ENCODE data around the gene ABCE1.

ABCE1 gene

GRCh38 chr4:145097821-145098674 is at the start of gene ABCE1, which contains the start of gene ANAPC10:
Gene ABCE1, plus strand, starts transcription at chr4:145098311. Its CDS starts 6,102 bp downstream, at chr4:145104413.
Gene ANAPC10, minus strand, starts transcription at chr4:145098196. Its CDS starts 2,097 bp downstream, at chr4:145096099.
- DNase-seq (ENCODE audit: low spot score): peak; percentile 96

DNA sequence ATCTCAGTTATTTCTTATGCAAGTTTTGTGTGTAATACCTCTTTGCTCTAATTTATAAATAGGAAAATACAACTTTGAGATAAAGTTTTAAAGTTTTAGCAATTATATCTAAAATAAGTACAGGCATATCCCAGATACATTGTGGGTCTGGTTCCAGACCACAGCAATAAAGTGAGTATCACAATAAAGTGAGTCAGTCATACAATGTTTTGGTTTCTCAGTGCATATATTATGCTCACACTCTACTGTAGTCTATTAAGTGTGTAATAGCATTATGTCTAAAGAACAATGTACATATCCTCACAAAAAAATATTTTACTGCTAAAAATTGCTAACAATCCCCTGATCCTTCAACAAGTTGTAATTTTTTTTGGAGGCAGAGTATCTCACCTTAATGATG is 49.3 kb upstream of the ABCE1 start:
- no peak for DNase-seq (ENCODE audit: low spot score)

- DNase-seq (ENCODE audit: low spot score): no peak
Measured at GRCh38 chr4:145049241-145049640, 48.9 kb upstream of the ABCE1 start.

- no peak for DNase-seq (ENCODE audit: low spot score)
Measured at GRCh38 chr4:145055533-145056257, 42.4 kb upstream of the ABCE1 start.

DNA sequence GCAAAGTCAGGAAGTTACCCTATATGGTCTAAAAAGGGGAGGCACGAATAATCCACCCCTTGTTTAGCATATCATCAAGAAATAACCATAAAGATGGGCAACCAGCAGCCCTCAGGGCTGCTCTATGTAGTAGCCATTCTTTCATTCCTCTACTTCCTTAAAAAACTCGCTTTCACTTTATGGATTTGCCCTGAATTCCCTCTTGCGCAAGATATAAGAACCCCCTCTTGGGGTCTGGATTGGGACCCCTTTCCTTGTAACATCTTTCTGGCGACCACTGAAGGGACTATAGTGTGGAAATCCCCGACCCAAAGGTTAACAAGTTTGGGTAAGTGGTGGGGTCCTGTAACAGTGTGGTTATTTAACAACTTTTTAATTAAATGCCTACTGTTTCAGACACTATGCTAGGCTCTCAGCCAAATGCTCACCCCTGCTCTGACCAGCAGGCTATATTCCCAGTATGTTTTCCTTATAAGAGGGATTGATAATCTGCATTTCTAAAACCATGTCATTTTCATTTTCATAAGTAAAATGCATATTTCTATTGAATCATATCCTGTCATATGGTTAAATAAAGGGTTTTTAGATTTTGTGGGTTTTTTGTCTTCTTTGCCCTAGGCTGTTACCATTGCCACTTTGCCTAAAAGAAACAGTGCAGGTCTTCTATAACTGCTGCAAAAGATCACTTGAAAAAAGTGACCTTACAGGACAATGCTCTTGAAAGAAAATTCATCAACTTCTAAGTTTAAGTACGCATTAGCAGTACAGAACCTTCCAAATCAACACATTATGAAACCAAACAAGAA is 41.6 kb upstream of the ABCE1 start:
- no peak for DNase-seq (ENCODE audit: low spot score)

DNA sequence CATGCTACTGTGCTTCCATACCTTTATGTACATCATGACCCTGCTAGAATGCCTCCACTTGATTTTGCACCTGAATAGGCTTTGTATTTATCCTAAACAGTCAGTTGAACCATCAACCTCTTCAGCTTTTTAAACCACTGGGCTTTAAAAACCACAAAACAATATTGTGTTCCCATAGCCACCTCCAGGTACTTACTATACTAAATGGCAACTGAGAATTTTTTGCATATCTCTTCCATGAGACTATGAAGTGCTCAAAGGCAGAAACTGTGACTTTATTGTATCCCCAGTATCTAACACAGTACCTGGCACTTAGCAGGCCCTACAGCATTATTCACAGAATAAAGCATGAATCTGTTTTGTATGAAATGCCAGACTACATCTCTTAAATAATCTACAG is 39.9 kb upstream of the ABCE1 start:
- no peak for DNase-seq (ENCODE audit: low spot score)

- peak; percentile 47 for DNase-seq (ENCODE audit: low spot score)
Measured at GRCh38 chr4:145061318-145061920, 36.7 kb upstream of the ABCE1 start.

- DNase-seq (ENCODE audit: low spot score): no peak
Measured at GRCh38 chr4:145066063-145066501, 32.0 kb upstream of the ABCE1 start.

DNA sequence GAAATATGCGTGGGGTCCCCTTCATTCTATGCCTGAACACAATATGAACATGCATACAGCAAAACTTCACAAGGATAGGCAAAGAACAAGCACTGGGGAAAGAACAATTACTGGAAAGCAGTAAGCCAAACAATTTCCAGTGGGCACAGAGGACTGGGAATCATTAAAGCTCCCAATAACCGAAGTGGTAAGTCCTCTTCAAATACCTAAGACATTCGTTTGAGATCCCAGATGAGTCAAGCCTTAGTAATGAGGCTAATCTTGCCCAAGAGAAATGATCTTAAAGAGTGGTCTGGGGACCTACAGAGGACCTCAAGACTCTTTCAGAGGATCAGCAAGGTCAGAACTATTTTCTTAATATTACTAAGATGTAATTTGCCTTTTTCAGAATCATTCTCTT is 28.8 kb upstream of the ABCE1 start:
- DNase-seq (ENCODE audit: low spot score): no peak

DNA sequence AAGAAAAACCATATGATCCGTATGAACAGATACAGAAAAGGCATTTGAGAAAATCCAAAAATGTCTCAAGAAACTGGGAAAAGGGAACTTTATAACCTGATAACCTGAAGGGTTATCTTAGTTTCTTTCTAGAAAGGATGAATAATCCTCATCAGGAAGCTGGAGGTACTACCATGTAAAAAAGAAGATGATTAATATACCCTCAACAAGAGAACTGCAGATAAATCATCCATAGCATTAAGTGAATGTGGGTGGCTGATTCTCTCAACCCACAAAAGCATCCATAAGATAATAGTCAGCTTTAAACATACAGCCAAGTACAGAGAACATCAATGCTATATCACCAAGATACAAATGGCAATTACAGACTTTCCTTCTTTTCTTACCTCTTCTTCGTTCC is 26.6 kb upstream of the ABCE1 start:
- no peak for DNase-seq (ENCODE audit: low spot score)

GRCh38 chr4:145075742-145076468 is 22.2 kb upstream of the ABCE1 start:
- DNase-seq (ENCODE audit: low spot score): no peak

GRCh38 chr4:145076469-145076855 is 21.6 kb upstream of the ABCE1 start:
- no peak for DNase-seq (ENCODE audit: low spot score)

DNA sequence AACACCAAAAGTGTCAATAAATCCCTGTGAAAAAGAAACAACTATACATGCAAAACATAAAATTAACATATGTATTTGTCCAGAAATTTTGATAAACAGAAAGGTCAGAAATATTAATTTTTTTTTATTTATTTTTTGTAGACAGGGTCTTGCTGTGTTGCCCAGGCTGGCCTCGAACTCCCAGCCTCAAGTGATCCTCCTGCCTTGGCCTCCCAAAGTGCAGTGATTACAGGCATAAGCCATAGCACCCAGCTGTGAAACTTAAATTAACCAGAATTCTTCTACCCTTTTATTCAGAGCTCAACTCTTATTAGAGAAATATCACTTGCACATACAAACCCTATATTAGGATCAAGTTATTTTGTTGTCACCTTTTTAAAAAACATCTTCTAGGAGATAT is 16.4 kb upstream of the ABCE1 start:
- DNase-seq (ENCODE audit: low spot score): no peak

DNA sequence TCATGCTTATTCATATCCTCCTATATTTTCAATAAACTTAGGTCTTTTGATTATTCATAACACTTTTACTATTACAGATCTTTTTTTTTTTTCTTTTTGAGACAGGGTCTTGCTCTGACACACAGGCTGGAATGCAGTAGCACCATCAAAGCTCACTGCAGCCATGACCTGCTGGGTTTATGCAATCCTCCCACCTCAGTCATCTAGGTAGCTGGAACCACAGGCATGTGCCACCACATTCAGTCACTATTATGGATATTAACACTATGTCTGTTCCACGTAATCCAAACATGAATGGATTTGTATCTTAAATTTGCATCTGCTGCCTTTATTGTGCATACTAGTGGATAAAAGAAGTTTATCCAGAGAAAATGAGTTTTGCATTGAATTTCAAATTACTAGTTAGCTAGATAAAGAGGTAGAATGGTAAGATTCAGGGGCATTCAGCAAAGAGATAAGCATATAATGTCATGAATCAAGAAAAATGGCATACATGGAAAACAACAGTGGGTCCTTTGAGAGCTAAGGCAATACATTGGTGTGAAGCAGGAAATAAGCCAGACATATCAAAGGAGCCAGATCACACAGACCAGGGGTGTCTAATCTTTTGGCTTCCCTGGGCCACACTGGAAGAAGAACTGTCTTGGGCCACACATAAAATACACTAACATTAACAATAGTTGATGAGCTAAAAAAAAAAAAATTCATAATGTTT is 14.1 kb upstream of the ABCE1 start:
- no peak for DNase-seq (ENCODE audit: low spot score)

- no peak for DNase-seq (ENCODE audit: low spot score)
Measured at GRCh38 chr4:145090380-145090779, 7.7 kb upstream of the ABCE1 start.

DNA sequence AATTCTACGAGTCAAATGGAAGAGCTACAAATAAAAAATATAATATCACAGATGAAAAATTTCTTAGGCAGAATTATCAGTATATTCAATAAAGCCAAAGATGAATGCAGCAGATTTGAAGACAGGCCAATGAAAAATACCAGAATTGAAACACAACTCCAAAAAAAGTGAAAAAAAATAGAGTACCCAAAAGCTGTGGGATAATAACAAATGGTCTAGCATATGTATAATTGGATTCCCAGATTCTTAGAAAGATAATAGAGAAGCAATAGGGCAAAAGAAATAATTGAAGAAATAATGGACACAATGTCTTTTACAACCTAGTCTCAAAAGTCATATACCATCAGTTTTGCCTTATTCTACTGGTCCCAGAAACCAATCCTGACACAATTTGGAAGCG is 4.5 kb upstream of the ABCE1 start:
- no peak for DNase-seq (ENCODE audit: low spot score)

- DNase-seq (ENCODE audit: low spot score): no peak
Measured at GRCh38 chr4:145097331-145097820, 735 bp upstream of the ABCE1 start.

GRCh38 chr4:145098675-145099037 is 545 bp downstream of the ABCE1 start:
- peak; percentile 53 for DNase-seq (ENCODE audit: low spot score)

DNA sequence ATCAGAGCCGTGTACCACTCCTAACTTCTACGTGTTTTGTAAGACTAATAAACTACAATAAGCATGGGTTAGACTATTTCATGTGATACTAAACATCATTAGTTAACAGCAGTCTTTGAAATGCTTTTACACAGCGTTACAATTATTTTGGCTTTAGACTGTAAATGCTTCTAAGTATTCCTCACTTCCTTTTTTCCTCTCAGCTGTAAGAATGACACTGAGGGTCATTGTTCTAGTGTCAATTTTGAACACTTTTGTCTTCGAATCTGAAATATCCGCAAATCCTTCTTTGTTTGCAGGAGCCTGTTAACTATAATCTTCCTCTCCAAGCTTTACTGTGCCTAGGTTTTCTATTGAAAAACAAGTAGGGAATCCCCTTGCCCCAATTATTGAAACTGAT is 1.5 kb downstream of the ABCE1 start:
- no peak for DNase-seq (ENCODE audit: low spot score)

DNA sequence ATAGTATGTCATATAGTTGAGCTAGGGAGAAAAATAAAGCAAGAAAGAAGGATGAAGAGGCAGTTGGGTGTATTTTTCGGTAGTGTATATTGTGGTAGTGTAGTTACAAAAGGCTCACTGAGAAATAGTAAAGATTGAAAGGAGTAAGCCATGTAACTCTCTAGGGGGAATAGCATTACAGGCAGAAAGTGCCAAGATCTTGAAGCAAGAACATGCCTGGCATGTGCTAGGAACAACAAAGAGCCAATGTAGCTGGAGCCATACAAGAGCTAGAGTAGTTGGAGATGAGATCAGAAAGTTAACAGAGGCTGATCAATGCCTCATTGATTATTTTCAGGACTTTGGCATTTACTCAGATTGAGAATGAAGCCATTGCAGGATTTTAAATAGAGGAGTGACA is 3.0 kb downstream of the ABCE1 start:
- no peak for DNase-seq (ENCODE audit: low spot score)

GRCh38 chr4:145102619-145103018 is 4.5 kb downstream of the ABCE1 start:
- DNase-seq (ENCODE audit: low spot score): no peak

All from activated CD4-positive, alpha-beta T cell treated with anti-CD3 and anti-CD28 coated beads, Interleukin-2, Interleukin-4, amounts not matched to agents 100 ng/mL and 50 ng/mL, durations not matched to agents 16 hours and 8 hours (primary cell).